ENCODE measurements around the gene UBE3C. TPM values are rescaled to one million over a fixed set of nuclear protein-coding genes. Genes with fewer than 3 reads are reported as not detected.
A peak's percentile ranks its signal among the peaks of the same experiment; 100 is the strongest.
"Not testable (repeated sequence)": the region's sequence is repeated elsewhere in the genome, so short reads cannot be mapped to it uniquely, and the experiment has no call there.

The UBE3C gene
- 10 to 100 TPM; 39.5 to 46.5 (median 43.1) TPM for polyA plus RNA-seq (ENCODE audit: insufficient read length in 3 of 3)
- long read RNA-seq, donor 1, partial matches to known transcripts: 0 of 1 reads
- long read RNA-seq, donor 1, other reads (novel, unspliced or antisense): 0 of 1 reads
- long read RNA-seq, donor 2, full-length matches to known transcripts: 2 of 2 reads
- long read RNA-seq, donor 2, partial matches to known transcripts: 0 of 2 reads
- long read RNA-seq, donor 2, other reads (novel, unspliced or antisense): 0 of 2 reads
- long read RNA-seq, donor 3, full-length matches to known transcripts: 3 of 3 reads
- long read RNA-seq, donor 3, partial matches to known transcripts: 0 of 3 reads
- long read RNA-seq, donor 3, other reads (novel, unspliced or antisense): 0 of 3 reads
- long read RNA-seq, donor 4, full-length matches to known transcripts: 2 of 2 reads
- long read RNA-seq, donor 4, partial matches to known transcripts: 0 of 2 reads
- long read RNA-seq, donor 4, other reads (novel, unspliced or antisense): 0 of 2 reads
- long read RNA-seq, donor 5: 0 reads
- long read RNA-seq, donor 6, full-length matches to known transcripts: 2 of 2 reads
- long read RNA-seq, donor 6, partial matches to known transcripts: 0 of 2 reads
- long read RNA-seq, donor 6, other reads (novel, unspliced or antisense): 0 of 2 reads
- long read RNA-seq, donor 7, full-length matches to known transcripts: 1 of 1 reads
- long read RNA-seq, donor 7, partial matches to known transcripts: 0 of 1 reads
- long read RNA-seq, donor 7, other reads (novel, unspliced or antisense): 0 of 1 reads
- long read RNA-seq, donor 8: 0 reads
- long read RNA-seq, donor 9, full-length matches to known transcripts: 1 of 1 reads
- long read RNA-seq, donor 9, partial matches to known transcripts: 0 of 1 reads
- long read RNA-seq, donor 9, other reads (novel, unspliced or antisense): 0 of 1 reads
- long read RNA-seq, donor 10: 0 reads
- long read RNA-seq, donor 11: 0 reads
- long read RNA-seq, donor 12: 0 reads
- long read RNA-seq, donor 13: 0 reads
- long read RNA-seq, donor 14, full-length matches to known transcripts: 2 of 2 reads
- long read RNA-seq, donor 14, partial matches to known transcripts: 0 of 2 reads
- long read RNA-seq, donor 14, other reads (novel, unspliced or antisense): 0 of 2 reads
- long read RNA-seq, donor 15, partial matches to known transcripts: 0 of 1 reads
- long read RNA-seq, donor 15, other reads (novel, unspliced or antisense): 0 of 1 reads
- long read RNA-seq, donor 16, full-length matches to known transcripts: 12 of 21 reads
- long read RNA-seq, donor 16, partial matches to known transcripts: 9 of 21 reads
- long read RNA-seq, donor 16, other reads (novel, unspliced or antisense): 0 of 21 reads

DNA sequence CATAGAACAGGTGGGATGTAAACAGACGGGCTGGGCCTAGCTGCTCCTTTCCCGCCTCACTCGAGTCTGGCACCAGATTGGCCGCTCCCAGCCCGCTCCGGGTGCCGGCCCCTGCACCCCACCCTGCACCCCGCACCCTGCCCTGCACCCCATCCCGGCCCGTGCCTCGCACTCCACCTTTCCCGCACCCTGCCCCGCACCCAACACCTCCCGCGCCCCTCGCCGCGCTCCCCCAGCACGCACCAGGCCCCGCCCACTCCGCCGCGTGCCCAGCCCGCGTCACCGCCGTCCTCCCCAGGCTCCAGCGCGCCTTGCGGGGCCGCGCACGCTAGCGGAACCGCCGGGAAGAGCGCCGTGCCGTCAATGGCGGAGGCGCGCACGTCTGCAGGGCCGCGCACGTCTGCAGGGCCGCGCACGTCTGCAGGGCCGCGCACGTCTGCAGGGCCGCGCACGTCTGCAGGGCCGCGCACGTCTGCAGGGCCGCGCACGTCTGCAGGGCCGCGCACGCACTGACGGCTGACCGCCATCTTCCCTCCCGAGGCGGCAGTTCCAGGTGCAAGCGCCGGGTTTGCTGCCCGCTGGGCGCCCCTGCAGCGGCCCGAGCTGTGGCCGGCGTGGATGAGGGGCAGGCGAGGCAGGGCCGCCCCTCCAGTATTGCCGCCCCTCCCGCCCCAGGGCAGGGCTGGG is at the start of gene UBE3C:
TSS of gene UBE3C (plus strand) at position 503 of the 687 bp plus-strand sequence. CDS start 347 bp downstream, outside the sequence.
- peak; percentile 74 to 92 (median 86) for DNase-seq (ENCODE audit: extremely low read depth in 1 of 11, low read depth in 9 of 11, low spot score in 4 of 11)

DNA sequence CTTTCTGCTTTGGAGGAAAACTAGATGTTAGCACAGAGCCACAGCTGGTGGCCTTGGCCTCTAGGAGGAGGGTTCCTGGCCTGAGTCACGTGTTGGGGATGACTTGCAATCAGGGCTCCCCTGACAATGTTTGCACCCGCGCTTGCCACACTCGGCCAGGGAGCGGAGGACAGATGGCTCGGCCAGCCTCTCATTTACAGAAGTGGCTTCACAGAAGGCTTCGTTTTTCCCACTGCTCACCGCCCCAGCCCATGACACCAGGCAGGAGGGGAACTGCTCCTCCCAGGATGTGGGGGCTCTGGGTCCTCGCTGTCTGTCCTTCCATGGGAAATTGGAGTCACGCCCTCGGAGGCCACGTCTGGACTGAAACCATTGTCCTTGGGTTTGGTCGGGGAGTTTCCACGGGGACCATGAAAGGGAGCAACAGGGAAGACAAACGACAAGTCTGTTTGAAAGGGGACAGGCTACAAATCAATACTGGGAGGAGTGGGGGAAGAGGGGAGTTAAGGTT is 49.6 kb upstream of the UBE3C start:
- DNase-seq (ENCODE audit: extremely low read depth in 1 of 11, low read depth in 9 of 11, low spot score in 4 of 11): no peak

DNA sequence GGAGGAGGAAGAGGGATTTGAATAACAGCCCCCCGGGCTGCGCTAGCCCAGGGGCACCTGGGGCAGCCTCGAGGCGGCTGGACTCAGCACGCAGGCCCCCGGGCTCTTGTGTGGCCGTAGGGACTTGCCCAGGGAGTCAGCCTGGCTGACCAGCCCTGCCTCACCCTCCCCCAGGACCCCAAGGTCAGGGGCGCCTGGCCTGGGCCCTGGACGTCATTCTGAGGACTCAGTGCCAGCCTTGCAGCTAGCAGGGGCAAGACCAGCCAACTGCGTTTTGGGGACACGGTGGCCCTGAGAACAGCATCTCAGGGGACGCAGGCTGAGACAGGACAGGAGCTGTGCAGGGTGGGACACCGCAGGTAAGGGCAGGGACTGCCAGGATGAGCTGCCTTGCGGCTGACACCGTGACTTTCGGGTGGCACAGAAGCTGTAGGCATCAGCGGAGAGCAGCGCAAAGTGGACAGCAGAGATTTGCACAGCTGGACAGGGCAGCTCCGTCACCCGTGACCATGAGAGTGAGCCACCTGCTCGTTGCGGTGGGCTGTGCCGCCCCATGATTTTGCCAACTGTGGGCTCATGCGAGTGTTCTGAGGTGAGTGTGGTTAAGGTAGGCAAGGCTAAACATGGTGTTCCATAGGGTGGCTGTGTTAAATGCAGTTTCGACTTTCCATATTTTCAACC is 48.1 kb upstream of the UBE3C start:
- DNase-seq (ENCODE audit: extremely low read depth in 1 of 11, low read depth in 9 of 11, low spot score in 4 of 11): no peak

DNA sequence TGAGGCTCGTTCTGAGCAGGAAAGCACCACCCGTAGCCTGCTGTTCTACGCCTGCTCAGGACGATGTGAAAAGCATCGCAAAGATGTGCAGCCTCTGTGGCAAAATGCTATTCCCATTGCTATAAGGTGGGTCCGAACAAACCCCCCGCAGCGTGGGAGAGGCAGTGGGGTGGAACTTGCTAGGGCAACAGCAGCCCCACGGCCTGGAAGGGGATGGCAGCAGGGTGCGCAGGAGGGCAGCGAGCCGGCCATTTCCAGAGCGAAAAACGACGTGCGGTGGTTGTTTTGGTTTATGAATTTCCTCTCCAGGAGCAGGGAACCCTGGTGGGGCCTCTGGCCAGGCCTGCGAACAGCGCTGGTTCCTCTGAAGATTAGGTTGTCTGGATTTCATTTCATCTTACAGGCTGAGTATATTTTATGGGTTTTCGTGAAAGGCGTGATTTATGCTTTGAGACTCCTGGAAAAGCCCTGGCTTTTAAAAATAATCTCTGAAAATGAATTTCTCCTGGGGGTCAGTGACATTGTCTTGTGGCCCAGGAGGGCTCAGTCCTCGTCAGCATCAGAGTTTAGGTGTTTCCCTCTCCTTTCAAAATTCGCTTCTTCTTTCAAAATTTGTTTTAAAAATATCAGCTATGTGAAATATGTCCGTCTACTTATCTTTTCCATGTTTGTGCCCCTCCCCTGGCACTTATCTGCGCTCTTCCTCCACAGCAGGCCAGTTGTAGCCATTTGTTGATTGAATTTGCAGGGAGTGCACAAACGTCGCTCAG is 42.3 kb upstream of the UBE3C start:
- no peak for DNase-seq (ENCODE audit: extremely low read depth in 1 of 11, low read depth in 9 of 11, low spot score in 4 of 11)

DNA sequence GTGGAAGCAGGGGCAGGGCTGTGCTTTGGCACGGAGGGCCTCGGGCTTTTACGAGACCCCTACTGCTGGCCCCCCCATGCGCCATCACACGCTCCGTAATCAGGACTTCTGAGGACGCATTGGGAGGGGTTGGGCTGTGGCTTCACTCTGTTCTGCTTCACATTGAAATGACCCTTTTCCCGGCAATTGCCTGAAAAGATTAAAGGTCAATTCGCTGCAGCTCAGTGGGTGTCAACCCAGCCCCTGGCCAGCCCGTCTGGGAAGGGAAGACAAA is 41.7 kb upstream of the UBE3C start:
- no peak for DNase-seq (ENCODE audit: extremely low read depth in 1 of 11, low read depth in 9 of 11, low spot score in 4 of 11)

DNA sequence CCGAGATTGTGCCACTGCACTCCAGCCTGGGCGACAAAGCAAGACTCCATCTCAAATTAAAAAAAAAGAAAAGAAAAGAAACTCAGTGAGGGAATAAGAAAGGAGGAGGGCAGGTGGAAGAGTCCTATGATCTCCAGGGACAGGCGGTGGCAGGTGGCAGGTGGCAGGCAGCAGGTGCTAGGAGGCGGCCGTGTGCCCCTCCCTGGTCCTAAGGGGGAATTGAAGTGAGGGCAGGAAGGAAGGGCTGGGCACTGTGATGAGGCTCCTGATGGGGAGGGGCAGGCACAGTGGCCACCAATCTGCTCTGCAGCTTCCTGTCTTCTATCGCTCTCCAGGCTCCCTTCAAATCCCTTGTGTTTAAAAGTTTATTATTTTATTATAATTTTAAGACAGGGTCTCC is 41.2 kb upstream of the UBE3C start:
- DNase-seq (ENCODE audit: extremely low read depth in 1 of 11, low read depth in 9 of 11, low spot score in 4 of 11): no peak

DNA sequence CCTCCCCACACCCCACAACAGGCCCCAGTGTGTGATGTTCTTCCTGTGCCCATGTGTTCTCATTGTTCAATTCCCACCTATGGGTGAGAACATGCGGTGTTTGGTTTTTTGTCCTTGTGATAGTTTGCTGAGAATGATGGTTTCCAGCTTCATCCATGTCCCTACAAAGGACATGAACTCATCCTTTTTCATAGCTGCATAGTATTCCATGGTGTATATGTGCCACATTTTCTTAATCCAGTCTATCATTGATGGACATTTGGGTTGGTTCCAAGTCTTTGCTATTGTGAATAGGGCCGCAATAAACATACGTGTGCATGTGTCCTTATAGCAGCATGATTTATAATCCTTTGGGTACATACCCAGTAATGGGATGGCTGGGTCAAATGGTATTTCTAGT is 38.7 kb upstream of the UBE3C start:
- DNase-seq (ENCODE audit: extremely low read depth in 1 of 11, low read depth in 9 of 11, low spot score in 4 of 11): not testable (repeated sequence)

DNA sequence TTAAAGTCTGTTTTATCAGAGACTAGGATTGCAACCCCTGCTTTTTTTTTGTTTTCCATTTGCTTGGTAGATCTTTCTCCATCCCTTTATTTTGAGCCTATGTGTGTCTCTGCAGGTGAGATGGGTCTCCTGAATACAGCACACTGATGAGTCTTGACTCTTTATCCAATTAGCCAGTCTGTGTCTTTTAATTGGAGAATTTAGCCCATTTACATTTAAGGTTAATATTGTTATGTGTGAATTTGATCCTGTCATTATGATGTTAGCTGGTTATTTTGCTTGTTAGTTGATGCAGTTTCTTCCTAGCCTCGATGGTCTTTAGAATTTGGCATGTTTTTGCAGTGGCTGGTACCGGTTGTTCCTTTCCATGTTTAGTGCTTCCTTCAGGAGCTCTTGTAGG is 35.1 kb upstream of the UBE3C start:
- not testable (repeated sequence) for DNase-seq (ENCODE audit: extremely low read depth in 1 of 11, low read depth in 9 of 11, low spot score in 4 of 11)

DNA sequence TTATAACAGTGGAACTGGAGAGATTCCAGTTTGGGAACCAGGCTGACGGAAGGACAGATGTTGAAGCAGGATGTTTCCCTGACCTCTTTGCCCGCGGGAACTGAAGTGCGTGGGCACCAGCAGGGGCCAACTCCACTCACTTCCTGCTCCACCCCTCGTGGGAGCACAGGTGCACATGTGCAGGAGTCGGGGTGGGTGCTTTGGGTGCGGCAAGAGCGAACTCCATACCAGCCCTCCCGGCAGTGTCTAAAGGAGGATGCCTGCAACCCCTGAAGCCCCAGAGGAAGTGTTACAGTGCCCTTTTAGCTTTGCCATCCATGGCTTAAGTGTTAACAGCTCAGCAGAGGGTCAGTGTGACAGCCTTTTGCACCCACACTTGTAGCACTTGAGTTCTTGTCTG is 27.4 kb upstream of the UBE3C start:
- DNase-seq (ENCODE audit: extremely low read depth in 1 of 11, low read depth in 9 of 11, low spot score in 4 of 11): no peak

DNA sequence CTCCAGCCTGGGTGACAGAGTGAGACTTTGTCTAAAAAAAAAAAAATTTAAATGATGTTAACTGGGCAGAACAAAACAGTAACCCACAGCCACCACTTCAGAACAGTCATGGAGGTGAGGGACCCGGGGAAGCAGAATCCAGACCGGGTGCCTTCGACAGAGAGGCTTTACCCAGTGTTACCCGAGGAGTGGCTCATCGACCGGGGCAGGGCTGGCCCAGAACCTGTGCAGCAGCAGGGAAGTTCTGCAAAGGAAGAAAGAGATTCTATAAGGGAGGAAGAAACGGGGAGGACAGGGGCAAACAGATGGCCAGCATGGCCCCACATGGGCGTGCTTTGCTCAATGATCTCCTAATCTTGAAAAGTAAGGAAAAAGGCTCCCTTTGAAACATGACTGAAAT is 26.0 kb upstream of the UBE3C start:
- no peak for DNase-seq (ENCODE audit: extremely low read depth in 1 of 11, low read depth in 9 of 11, low spot score in 4 of 11)

DNA sequence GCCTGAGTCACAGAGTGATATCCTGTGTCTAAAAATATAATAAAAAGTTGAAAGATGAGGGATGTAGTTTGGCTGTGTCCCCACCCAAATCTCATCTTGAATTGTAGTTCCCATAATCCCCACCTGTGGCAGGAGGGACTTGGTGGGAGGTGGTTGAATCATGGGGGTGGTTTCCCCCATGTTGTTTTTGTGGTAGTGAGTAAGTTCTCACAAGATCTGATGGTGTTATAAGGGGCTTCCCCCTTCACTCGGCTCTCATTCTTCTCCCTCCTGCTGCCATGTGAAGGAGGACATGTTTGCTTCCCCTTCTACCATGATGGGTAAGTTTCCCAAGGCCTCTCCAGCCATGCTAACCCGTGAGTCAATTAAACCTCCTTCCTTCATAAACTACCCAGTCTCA is 25.1 kb upstream of the UBE3C start:
- no peak for DNase-seq (ENCODE audit: extremely low read depth in 1 of 11, low read depth in 9 of 11, low spot score in 4 of 11)

DNA sequence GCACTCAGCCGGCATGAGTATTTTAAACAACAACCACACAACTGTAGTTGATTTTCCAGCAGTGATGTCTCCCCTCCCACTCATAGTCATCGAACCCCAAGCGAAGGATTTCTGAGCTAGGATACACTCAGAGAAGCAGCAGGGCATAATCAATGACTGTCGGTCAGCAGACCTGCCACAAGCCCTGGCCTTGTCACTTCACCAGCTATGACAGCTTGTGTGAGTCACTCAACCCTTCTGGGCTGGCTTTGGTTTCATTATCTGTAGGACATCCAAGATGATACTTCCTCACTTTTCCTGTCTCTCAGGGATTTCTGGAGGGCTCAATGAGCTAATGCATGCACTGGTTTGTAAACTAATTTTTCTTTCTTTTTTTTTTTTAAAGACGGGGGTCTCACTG is 22.0 kb upstream of the UBE3C start:
- no peak for DNase-seq (ENCODE audit: extremely low read depth in 1 of 11, low read depth in 9 of 11, low spot score in 4 of 11)

DNA sequence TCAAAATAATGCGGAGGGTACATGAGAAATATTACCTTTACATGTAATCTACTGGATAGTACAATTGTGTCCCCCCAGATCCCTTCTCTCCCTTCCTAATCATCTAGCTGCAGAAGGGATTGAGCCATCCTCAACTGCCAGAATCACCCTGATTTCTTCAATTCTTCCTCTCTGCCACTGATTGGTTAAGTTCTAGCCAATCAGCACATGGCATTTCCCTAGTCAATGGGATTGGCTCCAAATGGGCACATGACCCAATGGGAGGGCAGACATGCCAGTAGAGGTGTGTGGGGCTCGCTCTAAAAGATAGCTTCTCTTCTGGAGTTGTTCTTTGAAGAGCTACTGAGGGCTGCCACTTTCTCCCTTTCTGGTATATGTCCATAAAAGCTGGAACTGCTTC is 20.9 kb upstream of the UBE3C start:
- DNase-seq (ENCODE audit: extremely low read depth in 1 of 11, low read depth in 9 of 11, low spot score in 4 of 11): no peak

DNA sequence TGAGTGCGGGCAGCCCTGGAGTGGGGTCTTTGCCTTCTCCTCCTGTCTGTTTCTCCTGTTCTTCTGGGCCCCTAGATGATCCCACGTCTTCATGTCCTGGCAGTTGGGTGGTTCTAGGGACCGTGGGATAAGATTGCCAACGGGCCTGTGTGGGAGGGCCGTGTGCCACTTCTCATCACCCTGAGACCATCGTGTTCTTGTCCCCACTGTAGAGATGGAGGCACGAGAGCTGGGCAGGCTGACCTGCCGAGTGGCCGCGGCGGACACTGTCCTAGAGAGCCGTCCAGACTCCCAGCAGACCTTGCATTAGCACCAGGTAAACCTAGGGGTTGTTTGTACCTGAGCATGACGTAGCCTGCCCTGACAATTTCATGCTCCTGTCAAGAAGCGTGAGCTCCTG is 18.5 kb upstream of the UBE3C start:
- no peak for DNase-seq (ENCODE audit: extremely low read depth in 1 of 11, low read depth in 9 of 11, low spot score in 4 of 11)

DNA sequence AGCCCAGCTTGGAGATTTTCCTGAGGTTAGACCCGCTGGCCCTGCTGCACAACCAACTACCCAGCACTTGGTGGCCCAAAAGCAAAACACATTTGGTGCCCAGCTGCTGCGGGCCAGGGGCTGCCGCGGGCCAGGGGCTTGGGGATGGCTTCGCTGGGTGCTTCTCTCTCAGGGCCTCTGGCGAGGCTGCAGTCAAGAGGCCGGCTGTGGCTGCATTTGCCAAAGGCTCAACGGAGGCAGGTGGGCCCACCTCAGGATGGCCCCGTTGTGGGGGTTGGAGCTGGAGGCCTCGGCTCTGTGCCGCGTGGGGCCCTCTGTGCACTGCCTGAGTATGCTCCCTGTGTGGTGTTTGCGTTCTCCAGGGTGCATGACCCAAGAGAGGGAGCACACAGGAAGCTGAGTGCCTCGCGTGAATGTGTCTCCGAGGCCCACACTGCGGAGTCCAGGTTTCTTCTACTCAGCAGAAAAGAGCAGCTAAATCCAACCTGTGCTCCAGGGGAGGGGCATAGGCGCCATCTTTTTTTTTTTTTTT is 17.5 kb upstream of the UBE3C start:
- DNase-seq (ENCODE audit: extremely low read depth in 1 of 11, low read depth in 9 of 11, low spot score in 4 of 11): no peak

DNA sequence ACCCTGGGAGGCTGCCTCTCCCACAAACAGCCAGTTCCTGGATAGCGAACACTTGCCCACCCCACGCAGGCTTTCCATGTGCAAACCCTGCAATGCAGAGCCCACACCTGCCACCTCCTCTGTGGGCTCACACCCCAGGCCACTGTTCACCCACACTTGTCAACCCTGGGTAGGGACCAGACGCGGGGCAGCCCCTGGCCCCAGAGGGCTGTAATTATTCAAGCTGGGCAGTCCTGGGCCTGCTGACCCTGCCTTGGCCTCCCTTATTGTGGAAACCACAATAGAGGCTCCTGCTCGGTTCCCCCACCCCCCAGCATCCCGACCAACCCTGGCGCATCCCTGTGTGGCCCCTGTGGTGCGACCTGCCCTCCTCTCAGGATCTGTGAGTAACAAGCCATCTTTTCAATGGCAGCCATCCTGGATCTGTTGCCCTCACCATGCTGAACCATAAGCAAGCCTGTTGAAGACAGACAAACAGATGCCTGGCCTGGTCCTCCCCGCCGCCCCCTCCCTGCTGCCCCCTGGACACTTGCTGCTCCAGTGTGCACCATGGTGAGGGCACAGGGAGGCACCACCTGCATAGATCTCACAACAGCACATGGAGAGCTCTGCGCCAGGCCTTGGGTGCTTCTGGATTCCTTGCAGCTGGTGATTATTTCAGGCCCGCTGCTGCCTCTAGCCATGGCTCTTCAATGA is 15.8 kb upstream of the UBE3C start:
- no peak for DNase-seq (ENCODE audit: extremely low read depth in 1 of 11, low read depth in 9 of 11, low spot score in 4 of 11)

DNA sequence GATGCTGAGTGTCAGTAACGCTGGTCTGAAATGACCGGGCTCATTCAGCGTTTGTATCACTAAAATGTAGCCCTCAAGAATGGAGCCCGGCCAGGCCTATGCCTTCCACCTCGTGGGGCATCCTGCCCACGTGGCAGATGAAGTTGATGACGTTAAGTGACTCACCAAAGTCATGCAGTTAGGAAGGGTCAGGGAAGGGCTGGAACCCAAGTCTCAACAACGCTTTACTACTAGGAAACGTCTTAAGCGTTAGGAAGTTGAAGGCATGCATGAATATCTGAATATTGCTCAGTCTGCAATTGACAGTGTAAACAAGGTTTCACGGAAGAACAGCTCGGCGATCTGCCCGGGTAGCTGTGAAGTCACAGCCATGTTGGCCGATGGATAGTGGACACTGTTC is 14.0 kb upstream of the UBE3C start:
- no peak for DNase-seq (ENCODE audit: extremely low read depth in 1 of 11, low read depth in 9 of 11, low spot score in 4 of 11)
